ENCODE results near the gene PGBD2. TPM values are rescaled to one million over a fixed set of nuclear protein-coding genes. Genes with fewer than 3 reads are reported as not detected.
"Not testable (repeated sequence)": the region's sequence is repeated elsewhere in the genome, so short reads cannot be mapped to it uniquely, and the experiment has no call there.

The PGBD2 gene
- total RNA-seq, 2 experiments from 2014 or later: 3.6 to 4.4 TPM

DNA sequence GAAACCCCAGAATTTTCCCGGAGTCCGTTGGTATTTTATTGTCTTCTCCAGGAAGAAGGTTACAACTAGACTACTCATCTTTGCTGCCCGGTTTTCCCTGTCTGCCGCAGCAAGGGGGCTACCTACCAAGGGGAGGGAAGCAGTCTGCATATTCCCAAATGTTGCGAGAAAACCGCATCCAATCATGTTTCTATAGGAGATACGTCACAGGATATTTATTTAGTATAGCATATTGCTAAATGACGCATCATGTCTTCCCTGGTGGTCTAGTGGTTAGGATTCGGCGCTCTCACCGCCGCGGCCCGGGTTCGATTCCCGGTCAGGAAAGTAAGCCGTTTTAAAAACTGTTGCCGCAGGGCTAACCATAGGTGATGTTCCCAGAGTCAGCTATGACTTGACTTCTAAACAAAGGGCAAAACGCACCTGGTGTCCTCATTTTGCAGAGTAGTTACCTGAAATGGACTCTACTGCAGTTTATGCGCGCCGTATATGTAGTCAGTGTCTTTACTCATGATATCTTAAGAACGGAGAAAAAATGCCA, 32.0 kb upstream of the PGBD2 start:
- DNase-seq: peak; percentile 77
- peaks cover 24% of the 10 kb centered on the region for H3K4me1 Mint-ChIP-seq

DNA sequence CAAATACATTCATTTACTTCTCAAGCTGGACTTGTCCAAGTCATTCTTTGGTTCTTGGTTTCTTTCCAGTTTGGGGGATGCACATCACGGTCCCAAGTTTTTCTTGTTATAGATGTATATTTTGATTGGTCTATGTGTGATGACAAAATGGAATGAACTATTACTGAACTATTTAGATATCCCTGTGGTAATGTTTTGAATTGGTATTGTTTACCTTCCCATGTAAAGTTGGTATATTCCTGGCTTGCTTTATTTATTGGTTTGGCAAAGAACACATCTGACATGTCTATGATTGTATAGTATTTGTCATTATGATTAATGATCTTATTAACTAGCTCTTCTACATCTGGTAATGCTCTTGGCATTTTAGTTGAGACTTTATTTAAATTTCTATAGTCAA, 24.8 kb upstream of the PGBD2 start:
- Mint-ChIP-seq H3K9me3 (no peaks in the 10 kb centered on the region), H3K4me3 (no peak overlapping the region), H3K27me3 (no peaks in the 10 kb centered on the region), H3K36me3 (no peaks in the 10 kb centered on the region), H3K4me1 (no peaks in the 10 kb centered on the region), H3K27ac (no peak overlapping the region)
- DNase-seq: no peak

More for the DNA sequence above, 32.0 kb upstream of the PGBD2 start:
- Mint-ChIP-seq H3K36me3 (peaks cover 8% of the 10 kb centered on the region), H3K27me3 (peaks cover 11% of the 10 kb centered on the region), H3K9me3 (peaks cover 3% of the 10 kb centered on the region), H3K27ac (peak overlapping the region; percentile 94), H3K4me3 (peak overlapping the region; percentile 90)

DNA sequence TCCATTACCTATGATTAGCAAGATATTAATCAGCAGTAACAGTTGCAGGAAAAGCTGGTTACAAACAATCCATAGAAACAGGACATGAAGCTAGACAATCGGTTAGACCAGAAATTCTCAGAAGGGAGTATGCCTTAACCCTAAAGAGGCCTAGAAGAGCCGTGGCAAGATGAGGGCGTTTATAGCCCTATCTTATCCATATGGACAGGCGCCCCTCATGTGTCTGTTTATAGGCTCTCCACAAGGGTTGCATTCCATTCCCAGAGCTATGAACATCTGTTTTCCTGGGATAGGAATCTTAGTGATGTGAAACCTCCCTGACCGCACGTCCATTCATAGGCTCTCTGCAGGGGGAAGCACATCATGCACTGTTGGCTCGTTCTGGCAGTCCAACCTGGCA, 23.6 kb upstream of the PGBD2 start:
- not testable (repeated sequence) for H3K27ac Mint-ChIP-seq, H3K9me3 Mint-ChIP-seq, H3K4me1 Mint-ChIP-seq, H3K27me3 Mint-ChIP-seq, DNase-seq, H3K4me3 Mint-ChIP-seq, H3K36me3 Mint-ChIP-seq

DNA sequence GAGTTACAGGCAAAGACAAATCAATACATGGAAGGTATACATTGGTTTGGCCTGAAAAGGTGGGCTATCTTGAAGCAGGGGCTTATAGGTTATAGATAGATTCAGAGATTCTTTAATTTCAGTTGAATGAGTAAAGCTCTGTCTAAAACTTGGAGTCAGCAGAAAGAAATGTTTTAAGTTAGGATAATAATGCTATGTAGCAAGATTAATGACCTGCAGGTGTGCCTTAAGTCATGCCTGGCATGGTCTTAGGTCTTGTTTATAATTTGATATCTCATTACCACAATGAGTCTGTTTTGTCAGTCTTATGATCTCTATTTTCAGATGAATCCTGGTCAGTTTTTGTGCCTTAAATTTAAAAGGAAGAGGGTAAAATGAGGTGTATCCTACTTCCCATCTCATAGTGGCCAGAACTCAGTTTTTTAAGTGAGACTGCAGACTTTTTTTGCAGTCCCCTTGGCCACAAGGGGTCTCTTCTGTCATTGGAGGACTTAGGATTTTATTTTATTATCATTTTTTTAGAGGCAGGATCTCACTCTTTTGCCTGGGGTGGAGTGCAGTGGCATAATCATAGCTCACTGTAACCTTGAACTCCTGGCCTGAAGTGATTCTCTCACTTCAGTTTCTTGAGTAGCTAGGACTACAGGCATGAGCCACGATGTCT, 21.3 kb upstream of the PGBD2 start:
- H3K4me1 Mint-ChIP-seq: no peaks in the 10 kb centered on the region
- DNase-seq: no peak

DNA sequence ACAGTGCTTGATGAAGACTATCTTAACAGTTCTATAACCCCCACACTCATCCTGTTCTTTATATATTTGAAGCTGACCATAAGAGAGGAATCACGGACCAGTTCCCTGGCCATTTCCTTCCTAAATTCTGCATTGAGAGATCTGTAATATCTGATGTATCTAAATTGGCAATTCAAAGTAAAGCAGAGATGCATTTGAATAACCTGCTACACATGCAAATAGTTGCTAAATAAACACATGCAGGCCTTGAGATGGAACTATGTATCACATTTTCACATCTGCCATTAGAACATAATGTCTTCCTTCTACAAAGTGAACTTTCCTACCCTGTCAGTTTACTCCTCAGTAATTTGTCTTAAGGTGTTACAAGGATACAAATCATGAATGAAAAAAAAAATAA, 20.4 kb upstream of the PGBD2 start:
- Mint-ChIP-seq H3K36me3 (no peaks in the 10 kb centered on the region), H3K27ac (no peak overlapping the region), H3K27me3 (no peaks in the 10 kb centered on the region), H3K4me1 (no peaks in the 10 kb centered on the region), H3K9me3 (no peaks in the 10 kb centered on the region), H3K4me3 (no peak overlapping the region)
- no peak for DNase-seq

More for the DNA sequence above, 21.3 kb upstream of the PGBD2 start:
- H3K4me3 Mint-ChIP-seq: no peak overlapping the region
- no peaks in the 10 kb centered on the region for H3K36me3 Mint-ChIP-seq
- H3K9me3 Mint-ChIP-seq: no peaks in the 10 kb centered on the region
- no peak overlapping the region for H3K27ac Mint-ChIP-seq
- no peaks in the 10 kb centered on the region for H3K27me3 Mint-ChIP-seq

DNA sequence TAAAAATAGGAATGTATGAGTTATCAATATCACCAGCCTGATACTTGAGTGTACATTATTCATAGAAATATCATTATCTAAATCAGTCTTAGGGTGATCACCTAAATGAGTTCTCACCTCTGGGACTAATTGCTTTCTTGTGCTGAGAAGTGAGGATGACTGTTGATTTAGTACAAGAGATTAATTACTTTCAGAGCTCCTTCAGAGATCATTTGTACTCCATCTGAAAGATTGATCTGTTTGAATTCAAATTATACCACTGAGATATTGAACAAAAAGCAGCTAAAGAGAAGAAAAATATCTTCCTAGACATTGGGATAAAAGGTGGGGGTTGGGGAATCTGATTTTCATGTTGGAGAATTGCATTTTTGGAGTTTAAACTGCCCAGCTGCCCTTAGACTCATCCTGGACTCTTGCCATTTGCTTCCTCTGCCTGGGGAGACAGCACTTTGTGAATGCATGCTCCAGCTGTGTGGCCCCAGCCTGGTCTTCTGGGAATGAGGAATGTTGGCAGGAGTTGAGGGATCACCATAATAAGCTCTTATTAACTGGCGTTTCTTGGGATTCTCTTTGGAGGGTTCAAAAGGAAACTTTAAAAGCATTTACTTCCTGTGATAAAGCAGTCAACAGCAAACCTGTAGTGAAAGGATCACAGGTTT, 19.7 kb upstream of the PGBD2 start:
- no peak overlapping the region for H3K27ac Mint-ChIP-seq
- no peak for DNase-seq
- H3K4me1 Mint-ChIP-seq: no peaks in the 10 kb centered on the region
- no peaks in the 10 kb centered on the region for H3K27me3 Mint-ChIP-seq
- no peaks in the 10 kb centered on the region for H3K36me3 Mint-ChIP-seq
- H3K9me3 Mint-ChIP-seq: no peaks in the 10 kb centered on the region
- no peak overlapping the region for H3K4me3 Mint-ChIP-seq

DNA sequence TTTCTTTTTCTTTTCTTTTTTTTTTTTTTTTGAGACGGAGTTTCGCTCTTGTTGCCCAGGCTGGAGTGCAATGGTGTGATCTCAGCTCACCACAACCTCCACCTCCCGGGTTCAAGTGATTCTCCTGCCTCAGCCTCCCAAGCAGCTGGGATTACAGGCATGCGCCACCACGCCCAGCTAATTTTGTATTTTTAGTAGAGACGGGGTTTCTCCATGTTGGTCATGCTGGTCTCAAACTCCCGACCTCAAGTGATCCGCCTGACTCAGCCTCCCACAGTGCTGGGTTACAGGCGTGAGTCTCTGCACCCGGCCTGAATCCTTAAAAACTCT, 16.2 kb upstream of the PGBD2 start:
- H3K9me3 Mint-ChIP-seq, H3K27ac Mint-ChIP-seq, H3K4me3 Mint-ChIP-seq, H3K27me3 Mint-ChIP-seq, DNase-seq, H3K36me3 Mint-ChIP-seq, H3K4me1 Mint-ChIP-seq: not testable (repeated sequence)

DNA sequence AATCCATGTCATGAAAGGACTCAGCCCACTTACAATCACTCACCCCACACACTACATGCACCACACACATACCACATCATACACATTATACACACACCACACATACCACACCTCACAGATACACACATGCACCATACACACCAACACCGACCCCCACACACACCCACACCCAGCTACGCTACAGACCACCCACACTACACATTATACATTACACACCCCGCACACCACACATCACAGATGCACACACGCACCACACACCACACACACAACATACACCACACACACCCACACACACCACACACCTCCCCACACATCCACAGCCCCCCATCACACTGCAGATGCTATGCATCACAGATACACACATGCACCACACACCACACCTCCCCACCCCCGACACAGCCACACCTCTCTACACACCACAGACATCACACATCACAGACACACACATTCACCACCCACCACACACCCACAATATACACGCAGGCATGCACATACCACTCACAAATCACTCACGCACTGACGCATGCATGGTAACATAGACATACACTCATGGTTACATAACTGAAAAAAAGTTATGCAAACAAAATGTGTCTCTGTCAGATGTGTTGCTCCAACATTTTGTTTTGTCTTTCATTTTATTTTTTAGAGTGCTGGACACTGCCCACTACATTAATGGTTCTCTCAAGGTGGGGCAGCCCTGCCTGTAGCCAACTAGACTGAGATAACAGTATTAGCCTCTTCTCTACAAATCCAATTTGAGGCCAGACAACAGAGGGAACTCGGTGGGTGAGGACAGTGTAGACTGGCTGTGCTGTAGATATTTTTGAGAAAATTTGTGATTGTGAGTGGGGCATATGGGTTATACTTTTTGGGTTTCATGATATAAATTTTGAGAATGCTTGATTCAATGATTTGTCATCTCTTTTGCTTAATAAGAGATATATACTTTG, 15.2 kb upstream of the PGBD2 start:
- Mint-ChIP-seq H3K9me3 (no peaks in the 10 kb centered on the region), H3K27ac (no peak overlapping the region), H3K4me3 (no peak overlapping the region), H3K36me3 (no peaks in the 10 kb centered on the region), H3K27me3 (peaks cover 8% of the 10 kb centered on the region), H3K4me1 (no peaks in the 10 kb centered on the region)
- DNase-seq: no peak

DNA sequence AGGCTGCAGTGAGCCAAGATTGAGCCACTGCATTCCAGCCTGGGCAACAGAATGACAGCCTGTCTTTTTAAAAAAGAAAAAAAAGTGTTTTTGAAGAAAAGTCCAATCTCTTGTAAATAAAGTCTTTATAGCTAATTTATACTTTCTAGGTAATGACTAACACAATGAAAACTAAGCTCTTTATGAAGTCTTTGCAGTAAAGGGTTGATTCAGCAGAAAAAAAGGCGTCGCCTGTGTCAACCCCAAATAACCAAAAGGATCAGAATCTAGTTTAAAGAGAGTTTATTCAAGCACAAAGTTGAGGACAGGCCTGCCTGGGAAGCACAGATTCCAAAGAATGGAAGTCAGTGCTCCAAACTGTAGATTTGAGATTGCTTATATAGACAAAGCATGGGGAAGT, 14.3 kb upstream of the PGBD2 start:
- no peaks in the 10 kb centered on the region for H3K9me3 Mint-ChIP-seq

DNA sequence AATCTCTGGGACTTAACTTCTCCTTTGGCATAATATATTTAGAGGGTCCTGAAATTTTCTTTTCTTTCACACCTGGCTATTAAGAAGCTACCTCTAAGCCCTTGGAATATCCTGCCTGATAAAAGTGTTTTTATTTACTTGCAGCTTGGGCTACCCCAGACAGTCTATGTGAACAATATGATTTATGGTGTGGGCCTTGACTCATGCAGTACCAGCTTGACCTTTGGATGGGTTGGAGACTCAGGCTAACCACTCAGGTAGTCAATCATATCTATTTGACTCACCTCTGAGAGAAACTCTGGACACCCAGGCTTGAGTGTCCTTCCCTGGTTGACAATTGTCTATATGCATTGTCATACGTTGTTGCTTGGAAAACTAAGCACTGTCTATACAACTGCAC, 13.4 kb upstream of the PGBD2 start:
- no peaks in the 10 kb centered on the region for H3K36me3 Mint-ChIP-seq
- H3K27ac Mint-ChIP-seq: no peak overlapping the region
- H3K27me3 Mint-ChIP-seq: peaks cover 11% of the 10 kb centered on the region
- no peaks in the 10 kb centered on the region for H3K9me3 Mint-ChIP-seq
- H3K4me3 Mint-ChIP-seq: no peak overlapping the region
- H3K4me1 Mint-ChIP-seq: no peaks in the 10 kb centered on the region
- DNase-seq: no peak

More for the DNA sequence above, 14.3 kb upstream of the PGBD2 start:
- no peak overlapping the region for H3K27ac Mint-ChIP-seq
- no peaks in the 10 kb centered on the region for H3K36me3 Mint-ChIP-seq
- DNase-seq: no peak
- H3K4me1 Mint-ChIP-seq: no peaks in the 10 kb centered on the region
- peaks cover 8% of the 10 kb centered on the region for H3K27me3 Mint-ChIP-seq
- H3K4me3 Mint-ChIP-seq: no peak overlapping the region

DNA sequence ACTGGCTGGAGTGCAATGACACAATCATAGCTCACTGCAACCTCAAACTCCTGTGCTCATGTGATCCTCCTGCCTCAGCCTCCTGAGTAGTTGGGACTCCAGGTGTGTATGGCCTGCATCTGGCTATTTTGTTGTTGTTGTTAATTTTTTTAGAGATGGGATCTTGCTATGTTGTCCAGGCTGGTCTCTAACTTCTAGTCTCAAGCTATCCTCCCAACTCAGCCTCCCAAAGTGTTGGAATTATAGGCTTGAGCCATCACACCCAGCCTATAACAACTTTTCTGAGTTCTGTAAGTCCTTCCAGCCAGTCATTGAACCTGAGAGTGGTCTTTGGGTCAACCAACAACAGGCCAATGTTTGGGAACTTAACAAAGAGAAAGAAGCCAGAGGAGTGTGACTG, 11.2 kb upstream of the PGBD2 start:
- no peak overlapping the region for H3K27ac Mint-ChIP-seq

DNA sequence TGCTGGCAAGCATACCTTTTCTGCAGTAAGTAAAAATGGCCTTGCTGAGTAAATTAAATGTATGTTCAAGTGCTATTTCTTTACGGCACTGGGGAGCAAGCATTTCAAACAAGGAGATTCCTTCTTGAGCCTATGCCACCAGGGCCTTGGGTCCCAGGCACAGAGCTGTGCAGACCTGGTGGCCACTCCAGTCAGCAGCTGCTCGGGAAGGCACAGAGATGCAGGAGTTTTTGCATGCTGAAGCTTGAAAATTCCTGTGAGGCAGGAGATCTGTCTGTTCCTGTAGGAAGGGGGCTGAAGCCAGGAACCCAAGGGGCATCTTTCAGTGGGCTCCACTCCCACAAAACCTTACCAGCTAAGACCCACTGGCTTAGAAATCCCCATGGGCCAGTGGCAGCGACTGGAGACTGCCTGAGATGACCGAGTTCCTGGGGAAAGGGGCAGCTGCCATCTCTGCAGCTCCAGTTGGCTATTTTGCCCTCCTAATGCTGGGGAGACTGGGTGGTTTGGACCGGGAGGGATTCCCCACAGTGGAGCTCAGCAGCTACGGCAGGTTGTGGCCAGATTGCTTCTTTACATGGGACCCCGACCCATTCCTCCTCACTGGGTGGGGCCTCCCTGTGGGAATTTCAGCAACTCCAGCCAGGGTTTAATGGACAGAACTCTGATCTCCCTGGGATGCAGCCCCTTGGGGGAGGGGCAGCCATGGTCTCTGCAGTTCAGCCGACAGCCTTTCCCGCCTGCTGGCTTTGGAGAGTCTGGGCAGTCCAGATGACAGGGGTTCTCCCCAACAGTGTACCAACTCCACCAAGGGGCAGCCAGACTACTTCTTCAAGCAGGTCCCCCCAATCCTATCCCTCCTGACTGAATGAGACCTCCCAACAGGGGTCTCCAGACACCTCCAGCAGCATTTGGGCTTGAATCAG, 8.4 kb upstream of the PGBD2 start:
- Mint-ChIP-seq H3K4me3 (no peak overlapping the region), H3K36me3 (no peaks in the 10 kb centered on the region), H3K4me1 (no peaks in the 10 kb centered on the region), H3K27me3 (peaks cover 26% of the 10 kb centered on the region), H3K9me3 (no peaks in the 10 kb centered on the region), H3K27ac (no peak overlapping the region)
- no peak for DNase-seq

More for the DNA sequence above, 11.2 kb upstream of the PGBD2 start:
- no peak overlapping the region for H3K4me3 Mint-ChIP-seq
- H3K36me3 Mint-ChIP-seq: no peaks in the 10 kb centered on the region
- no peak for DNase-seq
- H3K9me3 Mint-ChIP-seq: no peaks in the 10 kb centered on the region
- no peaks in the 10 kb centered on the region for H3K4me1 Mint-ChIP-seq
- H3K27me3 Mint-ChIP-seq: peaks cover 26% of the 10 kb centered on the region

DNA sequence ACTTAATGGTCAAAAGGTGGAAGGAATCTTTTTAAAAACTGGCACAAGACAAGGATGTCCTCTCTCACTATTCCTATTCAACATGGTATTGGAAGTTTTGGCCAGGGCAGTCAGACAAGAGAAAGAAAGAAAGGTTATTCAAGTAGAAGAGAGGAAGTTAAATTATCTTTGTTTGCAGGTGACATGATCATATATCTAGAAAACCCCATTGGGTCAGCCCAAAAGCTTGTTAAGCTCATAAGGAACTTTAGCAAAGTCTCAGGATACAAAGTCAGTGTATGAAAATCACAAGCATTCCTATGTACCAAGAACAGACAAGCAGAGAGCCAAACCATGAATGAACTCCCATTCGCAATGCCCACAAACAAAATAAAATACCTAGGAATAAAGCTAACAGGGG, 5.4 kb upstream of the PGBD2 start:
- no peak for DNase-seq
- H3K27ac Mint-ChIP-seq: no peak overlapping the region
- H3K4me3 Mint-ChIP-seq: no peak overlapping the region

DNA sequence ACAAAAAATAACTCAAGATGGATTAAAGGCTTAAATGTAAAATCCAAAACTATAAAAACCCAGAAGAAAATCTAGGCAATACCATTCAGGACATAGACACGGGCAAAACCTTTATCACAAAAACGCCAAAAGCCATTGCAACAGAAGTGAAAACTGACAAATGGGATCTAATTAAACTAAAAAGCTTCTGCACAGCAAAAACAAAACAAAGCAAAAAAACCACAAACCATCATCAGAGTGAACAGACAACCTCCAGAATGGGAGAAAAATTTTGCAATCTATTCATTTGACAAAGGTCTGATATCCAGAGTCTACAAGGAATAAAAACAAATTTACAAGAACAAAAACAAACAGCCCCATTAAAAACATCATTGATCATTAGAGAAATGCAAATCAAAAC, 4.5 kb upstream of the PGBD2 start:
- Mint-ChIP-seq H3K27ac (no peak overlapping the region), H3K4me1 (no peaks in the 10 kb centered on the region), H3K27me3 (peaks cover 19% of the 10 kb centered on the region), H3K36me3 (no peaks in the 10 kb centered on the region), H3K4me3 (no peak overlapping the region), H3K9me3 (no peaks in the 10 kb centered on the region)
- DNase-seq: no peak

More for the DNA sequence above, 5.4 kb upstream of the PGBD2 start:
- Mint-ChIP-seq H3K9me3 (no peaks in the 10 kb centered on the region), H3K4me1 (no peaks in the 10 kb centered on the region), H3K36me3 (no peaks in the 10 kb centered on the region), H3K27me3 (peaks cover 19% of the 10 kb centered on the region)
